KMS-11 (cell line): ENCODE data around the gene BRD2.

Source experiments
- H2AFZ ChIP-seq: fragments of 200-600 bp; sonication (generic); 2 replicates; pipeline ENCODE4 v1.6.1; 2016; ENCODE audit warnings: antibody characterized with exemption, mixed run types, low read depth
- H3K27ac ChIP-seq: fragments of 200-600 bp; sonication (generic); 2 replicates; pipeline ENCODE4 v1.6.1; 2016; ENCODE audit warnings: mild to moderate bottlenecking, mixed run types
- H3K27me3 ChIP-seq: fragments of 200-600 bp; sonication (generic); 2 replicates; pipeline ENCODE4 v1.6.1; 2017; ENCODE audit warnings: mild to moderate bottlenecking, low read depth, mixed run types, moderate library complexity; ENCODE audit not compliant: insufficient read depth
- H3K36me3 ChIP-seq: fragments of 200-600 bp; sonication (generic); 2 replicates; pipeline ENCODE4 v1.6.1; 2017; ENCODE audit warnings: mild to moderate bottlenecking, mixed run types; ENCODE audit not compliant: insufficient read depth
- H3K4me1 ChIP-seq: fragments of 200-600 bp; sonication (generic); 2 replicates; pipeline ENCODE4 v1.6.1; 2016; ENCODE audit warnings: mild to moderate bottlenecking, low read depth, mixed run types; ENCODE audit not compliant: poor library complexity, severe bottlenecking
- H3K4me2 ChIP-seq: fragments of 200-600 bp; sonication (generic); 2 replicates; pipeline ENCODE4 v1.7.0; 2016; ENCODE audit warnings: mild to moderate bottlenecking, mixed run types
- H3K4me3 ChIP-seq: fragments of 200-600 bp; sonication (generic); IDR thresholded peaks from 2 replicates; pipeline ENCODE4 v1.6.1; 2017; ENCODE audit warnings: low read depth, low read length, mixed read lengths; ENCODE audit not compliant: insufficient read depth
- H3K79me2 ChIP-seq: fragments of 200-600 bp; sonication (generic); 2 replicates; pipeline ENCODE4 v1.6.1; 2016; ENCODE audit warnings: low read depth, mixed run types; ENCODE audit not compliant: insufficient read depth
- H3K9ac ChIP-seq: fragments of 200-600 bp; sonication (generic); 2 replicates; pipeline ENCODE4 v1.6.1; 2016; ENCODE audit warnings: mild to moderate bottlenecking, mixed run types
- H4K20me1 ChIP-seq: fragments of 200-600 bp; sonication (generic); 2 replicates; pipeline ENCODE4 v1.6.1; 2016; ENCODE audit warnings: mild to moderate bottlenecking, mixed run types; ENCODE audit not compliant: insufficient read depth
- CTCF ChIP-seq: fragments of 200-600 bp; sonication (generic); conservative IDR thresholded peaks from 2 replicates; pipeline ENCODE4 v1.6.1; 2017; ENCODE audit warnings: low read depth, mild to moderate bottlenecking, antibody characterized with exemption, low read length, moderate library complexity, mixed read lengths

Gene BRD2

GRCh38 chr6:32969685-32970412 lies 1.5 kb downstream of the BRD2 start:
- Histone ChIP-seq H3K4me1 (peaks cover 25% of the 10 kb centered on the region), H3K4me3 (no peak overlapping the region), H3K79me2 (peaks cover 59% of the 10 kb centered on the region), H2AFZ (no peak overlapping the region), H4K20me1 (peaks cover 22% of the 10 kb centered on the region), H3K9ac (peak overlapping the region; percentile 100), H3K27me3 (no peaks in the 10 kb centered on the region), H3K4me2 (peak overlapping the region; percentile 70), H3K36me3 (peaks cover 8% of the 10 kb centered on the region; the same call in 1 of the 2 replicates), H3K27ac (peak overlapping the region; percentile 100)
- TF ChIP-seq CTCF: 0 out of 2 replicates have a peak, but pooled peaks have one; percentile 14

DNA sequence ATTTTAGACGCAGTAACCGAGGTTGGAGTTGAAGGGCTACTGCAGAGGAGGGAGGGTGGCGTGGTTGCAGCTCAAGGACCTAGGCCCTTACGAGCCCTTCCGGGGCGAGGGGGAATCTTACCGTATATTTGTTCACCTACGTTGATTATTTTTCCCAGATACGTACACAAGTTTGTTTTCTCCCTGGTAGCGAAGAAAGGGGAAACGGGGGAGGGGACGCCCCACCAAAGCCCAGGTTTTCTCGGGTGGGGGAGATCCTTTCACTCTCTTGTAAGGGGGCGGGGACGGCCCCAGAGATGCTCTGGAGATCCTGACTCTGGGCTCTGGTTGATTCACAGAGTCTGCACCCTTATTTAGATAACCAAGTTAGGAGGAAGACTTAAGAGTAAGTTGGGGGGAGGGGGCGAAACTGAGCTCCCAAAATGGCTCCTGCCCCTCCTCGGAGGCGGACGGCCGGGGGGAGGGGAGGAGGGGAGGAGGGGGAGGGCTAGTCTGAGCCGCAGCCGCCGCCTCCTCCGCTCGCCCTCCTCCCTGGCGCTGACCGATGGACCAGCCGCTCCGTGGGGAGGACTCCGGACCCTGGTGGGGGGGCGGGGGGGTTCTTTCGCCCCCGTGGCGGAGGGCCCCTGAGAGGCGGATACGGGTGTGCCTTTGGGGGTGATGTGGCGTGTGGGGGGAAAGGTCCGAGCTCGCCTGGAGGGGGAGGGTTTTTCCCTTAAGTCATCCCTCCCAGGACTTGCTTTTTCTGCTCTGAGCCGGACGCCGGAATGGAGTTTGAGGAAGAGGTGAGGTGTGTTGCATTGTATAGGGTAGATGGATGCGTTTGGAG lies 2.2 kb downstream of the BRD2 start:
- Histone ChIP-seq H3K79me2 (peaks cover 67% of the 10 kb centered on the region), H3K36me3 (peaks cover 15% of the 10 kb centered on the region; the same call in 1 of the 2 replicates), H2AFZ (no peak overlapping the region), H4K20me1 (peaks cover 30% of the 10 kb centered on the region), H3K4me2 (peak overlapping the region; percentile 97), H3K27ac (peak overlapping the region; percentile 100), H3K4me1 (peaks cover 29% of the 10 kb centered on the region), H3K4me3 (no peak overlapping the region), H3K9ac (peak overlapping the region; percentile 100), H3K27me3 (no peaks in the 10 kb centered on the region)
- TF ChIP-seq CTCF: no peak

DNA sequence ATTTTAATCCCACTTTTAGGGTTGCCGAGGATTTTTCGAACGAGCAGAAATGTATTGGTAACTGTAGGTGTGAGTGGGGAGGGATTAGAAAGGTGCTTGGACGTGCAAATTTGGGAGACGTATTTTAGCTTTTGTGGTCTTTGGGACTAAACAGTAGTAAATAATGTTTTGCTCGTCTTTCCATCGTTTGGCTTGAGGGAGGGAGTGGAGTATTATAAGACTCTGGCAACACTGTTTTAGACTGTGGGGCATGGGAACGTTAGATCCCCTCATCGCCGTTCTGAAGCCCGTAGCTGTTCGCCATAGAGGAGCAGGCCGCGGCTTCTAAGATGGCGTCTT lies 2.8 kb downstream of the BRD2 start:
- H3K27me3 ChIP-seq: no peaks in the 10 kb centered on the region
- peak overlapping the region; percentile 100 for H3K27ac ChIP-seq
- peaks cover 20% of the 10 kb centered on the region; the same call in 1 of the 2 replicates for H3K36me3 ChIP-seq
- no peak for TF ChIP-seq CTCF
- peaks cover 73% of the 10 kb centered on the region for H3K79me2 ChIP-seq
- H3K4me1 ChIP-seq: peaks cover 29% of the 10 kb centered on the region
- no peak overlapping the region for H3K4me3 ChIP-seq
- no peak overlapping the region for H2AFZ ChIP-seq
- H3K9ac ChIP-seq: peak overlapping the region; percentile 100
- peaks cover 34% of the 10 kb centered on the region for H4K20me1 ChIP-seq
- H3K4me2 ChIP-seq: peak overlapping the region; percentile 97

DNA sequence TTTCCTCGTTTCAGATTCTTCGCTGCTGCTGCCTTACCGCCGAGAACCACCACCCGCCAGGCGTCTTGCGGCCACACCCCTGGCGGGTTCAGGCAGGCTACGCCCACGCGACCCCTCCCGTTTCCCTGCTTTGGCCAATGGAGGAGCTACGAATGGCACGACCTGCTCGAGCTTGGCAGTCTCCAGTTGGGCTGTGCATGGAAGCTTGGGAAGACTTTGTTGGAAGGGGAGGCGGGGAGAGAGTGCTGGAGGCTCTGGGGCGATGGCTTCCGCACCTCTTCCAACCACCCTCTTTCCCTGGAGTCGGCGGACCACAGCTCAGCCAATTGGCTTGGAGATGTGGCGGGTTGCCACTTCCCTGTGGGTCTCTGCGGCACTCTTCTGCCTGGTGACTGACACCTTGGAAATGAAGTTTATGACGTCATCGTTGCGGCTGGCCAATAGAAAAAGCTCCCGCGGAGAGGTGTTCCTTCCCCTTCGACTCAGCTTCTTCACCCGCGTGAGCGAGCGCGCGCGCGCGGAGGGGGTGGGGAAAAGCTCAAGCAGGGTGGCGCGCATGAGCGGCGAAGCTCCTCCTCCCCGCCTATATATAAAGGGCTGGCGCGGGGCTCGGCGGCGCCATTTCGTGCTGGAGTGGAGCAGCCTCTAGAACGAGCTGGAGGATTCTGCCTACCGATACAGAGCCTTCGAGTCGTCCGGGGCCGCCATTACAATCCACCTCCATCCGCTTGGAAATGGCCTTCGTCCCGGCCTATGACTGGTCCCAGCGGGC lies 3.4 kb downstream of the BRD2 start:
- Histone ChIP-seq H3K4me3 (no peak overlapping the region), H3K79me2 (peaks cover 78% of the 10 kb centered on the region), H3K27me3 (no peaks in the 10 kb centered on the region), H3K4me1 (peaks cover 29% of the 10 kb centered on the region), H3K27ac (peak overlapping the region; percentile 100), H4K20me1 (peaks cover 40% of the 10 kb centered on the region), H3K4me2 (peak overlapping the region; percentile 97), H2AFZ (no peak overlapping the region), H3K36me3 (peaks cover 26% of the 10 kb centered on the region; the same call in 1 of the 2 replicates), H3K9ac (peak overlapping the region; percentile 100)
- TF ChIP-seq CTCF: no peak
